Astrocyte (in vitro differentiated cells and primary cell): Measurements from ENCODE around the gene OAS3.

Experiments
- EZH2 ChIP-seq: IDR thresholded peaks from 2 replicates; pipeline ENCODE4 v1.6.1; 2012; ENCODE audit warnings: mild to moderate bottlenecking, low read length, inconsistent platforms; ENCODE audit not compliant: insufficient read depth
- TF ChIP-seq, protein P1 (sequence below): IDR thresholded peaks from 2 replicates; pipeline ENCODE4 v1.5.1; 2011; ENCODE audit warnings: low read depth, mild to moderate bottlenecking, inconsistent platforms, low read length, moderate library complexity; ENCODE audit not compliant: insufficient read depth

DNA sequence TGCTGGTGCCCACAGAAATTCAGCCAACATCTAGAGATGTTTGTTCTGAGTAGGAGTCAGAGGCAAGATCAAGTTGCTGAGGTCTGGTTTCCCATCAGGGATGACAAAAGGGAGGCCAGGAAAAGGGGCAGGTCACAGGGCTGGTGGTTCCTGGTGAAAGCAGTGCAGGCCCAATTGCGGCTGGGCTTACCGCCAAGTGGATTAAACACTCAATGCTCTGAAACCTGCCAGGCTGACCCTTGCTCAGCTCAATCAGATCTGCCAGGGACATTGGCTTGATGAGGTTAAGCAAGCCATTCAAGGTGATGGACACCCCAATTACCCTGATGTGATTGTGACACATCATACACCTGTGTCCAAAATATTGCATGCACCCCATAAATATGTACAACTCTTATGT is 37.0 kb upstream of the OAS3 start:
- TF ChIP-seq, protein P1, sequence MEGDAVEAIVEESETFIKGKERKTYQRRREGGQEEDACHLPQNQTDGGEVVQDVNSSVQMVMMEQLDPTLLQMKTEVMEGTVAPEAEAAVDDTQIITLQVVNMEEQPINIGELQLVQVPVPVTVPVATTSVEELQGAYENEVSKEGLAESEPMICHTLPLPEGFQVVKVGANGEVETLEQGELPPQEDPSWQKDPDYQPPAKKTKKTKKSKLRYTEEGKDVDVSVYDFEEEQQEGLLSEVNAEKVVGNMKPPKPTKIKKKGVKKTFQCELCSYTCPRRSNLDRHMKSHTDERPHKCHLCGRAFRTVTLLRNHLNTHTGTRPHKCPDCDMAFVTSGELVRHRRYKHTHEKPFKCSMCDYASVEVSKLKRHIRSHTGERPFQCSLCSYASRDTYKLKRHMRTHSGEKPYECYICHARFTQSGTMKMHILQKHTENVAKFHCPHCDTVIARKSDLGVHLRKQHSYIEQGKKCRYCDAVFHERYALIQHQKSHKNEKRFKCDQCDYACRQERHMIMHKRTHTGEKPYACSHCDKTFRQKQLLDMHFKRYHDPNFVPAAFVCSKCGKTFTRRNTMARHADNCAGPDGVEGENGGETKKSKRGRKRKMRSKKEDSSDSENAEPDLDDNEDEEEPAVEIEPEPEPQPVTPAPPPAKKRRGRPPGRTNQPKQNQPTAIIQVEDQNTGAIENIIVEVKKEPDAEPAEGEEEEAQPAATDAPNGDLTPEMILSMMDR = no peak
- no peak for TF ChIP-seq EZH2
